ENCODE measurements around the gene KIAA0753. TPM values are rescaled to one million over a fixed set of nuclear protein-coding genes. Genes with fewer than 3 reads are reported as not detected.

Gene KIAA0753
- total and polyA plus RNA-seq, 7 experiments from 2014 or later, result 2.6 to 18.4 (median 13.3) TPM

DNA sequence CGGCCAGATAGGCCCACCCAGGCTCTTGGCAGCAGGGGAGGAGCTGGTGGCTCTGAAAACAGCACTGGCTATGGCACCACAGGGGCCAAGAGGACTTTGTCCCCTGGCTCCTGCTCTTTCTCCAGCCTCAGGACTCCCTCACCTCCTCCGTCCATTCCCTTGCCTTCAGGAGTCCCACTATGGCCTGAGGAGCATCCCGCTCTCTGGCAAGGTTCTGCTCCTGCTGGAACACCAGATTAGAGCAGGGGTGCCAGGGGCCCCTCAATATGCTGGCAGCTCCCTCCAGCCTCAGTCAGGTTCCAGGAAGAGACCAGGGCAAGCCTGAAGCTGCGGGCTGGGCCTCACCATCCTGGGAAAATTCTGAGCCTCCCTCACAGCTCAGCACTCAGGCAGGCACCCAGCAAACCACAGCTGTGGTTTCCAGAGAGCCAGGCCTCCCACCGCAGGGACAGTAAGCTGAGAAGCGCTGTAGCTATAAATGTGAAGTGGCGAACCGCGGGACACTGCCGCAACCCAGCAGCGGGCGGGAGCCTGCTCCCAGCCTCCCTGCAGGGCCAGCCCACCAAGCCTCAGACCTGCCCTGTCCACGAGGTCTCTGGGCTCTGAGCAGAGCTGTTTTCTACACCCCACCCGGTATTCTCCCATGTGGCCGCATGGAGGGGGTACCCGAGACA lies 36.8 kb upstream of the KIAA0753 start:
- Histone ChIP-seq H3K4me1 (ENCODE audit: control insufficient read depth in 2 of 2, insufficient read depth in 2 of 2, low read length in 2 of 2) (peaks cover 0 to 12% of the 10 kb centered on the region in 2 donors), H3K27ac (ENCODE audit: low read depth, low read length) (no peak overlapping the region), H3K27me3 (ENCODE audit: control insufficient read depth in 2 of 2, insufficient read depth in 2 of 2, low read length in 2 of 2) (peaks cover 0 to 2% of the 10 kb centered on the region in 2 donors), H3K9me3 (ENCODE audit: control insufficient read depth in 2 of 3, low read length in 3 of 3) (no peaks in the 10 kb centered on the region), H3K36me3 (ENCODE audit: control insufficient read depth in 2 of 3, insufficient read depth in 3 of 3, low read length in 3 of 3) (no peaks in the 10 kb centered on the region), H3K4me3 (ENCODE audit: low read length) (no peak overlapping the region)
- no peak for ATAC-seq
- Mint-ChIP-seq H3K27me3 (peaks cover 20 to 42% (median 32%) of the 10 kb centered on the region in 5 donors), H3K4me1 (peaks cover 3 to 12% (median 8%) of the 10 kb centered on the region in 7 donors), H3K9me3 (no peaks in the 10 kb centered on the region), H3K4me3 (no peak overlapping the region), H3K27ac (no peak overlapping the region), H3K36me3 (peaks cover 0 to 7% (median 3%) of the 10 kb centered on the region in 5 donors)
- ChIA-PET CTCF (interaction anchor here (1.2 kb wide), 1 partner anchor 14 kb away, joined by 3 read pairs; no protein-coding TSS in a partner anchor), POLR2A (no interaction called here)
- intact Hi-C loops (cut with micrococcal nuclease), result no loop called here
- no peak for DNase-seq

DNA sequence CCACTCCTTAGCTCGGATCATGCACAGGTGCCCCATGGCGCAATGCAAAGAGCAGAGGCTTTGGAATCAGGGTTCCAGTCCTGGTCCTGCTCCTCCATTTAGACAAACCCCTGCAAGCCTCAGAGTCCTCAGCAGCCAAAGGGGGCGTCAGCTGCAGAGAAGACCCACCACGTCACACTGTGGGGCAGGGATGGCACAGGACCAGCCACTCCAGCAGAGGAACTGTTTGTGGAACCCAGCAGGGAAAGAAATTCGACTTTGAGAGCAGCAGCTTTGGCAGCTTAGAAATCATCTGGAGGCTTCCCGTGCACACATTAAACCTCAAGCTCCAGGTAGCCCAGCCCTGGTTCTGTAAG lies 36.3 kb upstream of the KIAA0753 start:
- peaks cover 14 to 40% (median 27%) of the 10 kb centered on the region in 5 donors for H3K27me3 Mint-ChIP-seq
- H3K9me3 Mint-ChIP-seq, result no peaks in the 10 kb centered on the region
- intact Hi-C loops (cut with micrococcal nuclease), result no loop called here
- H3K4me1 Mint-ChIP-seq, result peaks cover 3 to 12% (median 8%) of the 10 kb centered on the region in 7 donors
- ATAC-seq (no peak), DNase-seq (no peak)
- Histone ChIP-seq H3K9me3 (ENCODE audit: control insufficient read depth in 2 of 3, low read length in 3 of 3) (no peaks in the 10 kb centered on the region), H3K4me3 (ENCODE audit: low read length) (no peak overlapping the region), H3K27me3 (ENCODE audit: control insufficient read depth in 2 of 2, insufficient read depth in 2 of 2, low read length in 2 of 2) (peaks cover 0 to 2% of the 10 kb centered on the region in 2 donors), H3K27ac (ENCODE audit: low read depth, low read length) (no peak overlapping the region), H3K4me1 (ENCODE audit: control insufficient read depth in 2 of 2, insufficient read depth in 2 of 2, low read length in 2 of 2) (peaks cover 0 to 12% of the 10 kb centered on the region in 2 donors), H3K36me3 (ENCODE audit: control insufficient read depth in 2 of 3, insufficient read depth in 3 of 3, low read length in 3 of 3) (no peaks in the 10 kb centered on the region)
- no peak overlapping the region for H3K27ac Mint-ChIP-seq
- ChIA-PET POLR2A (no interaction called here), CTCF (no interaction called here)
- H3K4me3 Mint-ChIP-seq, result no peak overlapping the region
- H3K36me3 Mint-ChIP-seq, result peaks cover 0 to 7% (median 0%) of the 10 kb centered on the region in 5 donors

DNA sequence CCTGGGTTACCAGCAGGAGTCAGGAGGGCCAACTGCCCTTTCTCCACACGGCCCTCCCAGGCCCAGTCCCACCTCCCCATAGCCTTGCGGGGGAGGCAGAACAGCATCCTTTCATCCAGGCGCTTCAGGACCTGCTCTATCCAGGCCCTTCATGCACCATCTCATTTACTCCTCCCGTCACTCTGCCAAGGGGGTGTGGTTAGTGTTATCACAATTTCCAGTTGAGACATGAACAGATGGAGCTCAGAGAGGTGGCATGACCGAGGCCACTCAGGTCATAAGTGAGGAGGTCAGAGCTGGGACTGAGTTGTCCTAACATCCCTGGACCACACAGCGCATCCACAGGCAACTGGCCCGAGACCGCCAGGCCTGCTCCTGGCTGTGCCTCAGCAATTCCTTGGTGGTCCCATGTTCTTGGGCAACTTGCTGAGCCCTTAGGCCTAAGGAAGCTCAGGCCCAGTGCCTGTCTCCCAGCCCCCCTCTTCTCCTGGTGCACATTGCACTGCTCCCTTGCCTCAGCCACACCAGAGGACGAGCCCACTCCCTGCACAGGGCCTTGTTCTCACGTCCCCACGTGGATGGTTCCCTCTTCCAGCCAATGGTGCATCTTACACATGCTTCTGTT lies 34.8 kb upstream of the KIAA0753 start:
- no peak overlapping the region for H3K4me3 Mint-ChIP-seq
- H3K4me1 ChIP-seq (ENCODE audit: control insufficient read depth in 2 of 2, insufficient read depth in 2 of 2, low read length in 2 of 2), result peaks cover 0 to 12% of the 10 kb centered on the region in 2 donors
- POLR2A ChIA-PET, result no interaction called here

DNA sequence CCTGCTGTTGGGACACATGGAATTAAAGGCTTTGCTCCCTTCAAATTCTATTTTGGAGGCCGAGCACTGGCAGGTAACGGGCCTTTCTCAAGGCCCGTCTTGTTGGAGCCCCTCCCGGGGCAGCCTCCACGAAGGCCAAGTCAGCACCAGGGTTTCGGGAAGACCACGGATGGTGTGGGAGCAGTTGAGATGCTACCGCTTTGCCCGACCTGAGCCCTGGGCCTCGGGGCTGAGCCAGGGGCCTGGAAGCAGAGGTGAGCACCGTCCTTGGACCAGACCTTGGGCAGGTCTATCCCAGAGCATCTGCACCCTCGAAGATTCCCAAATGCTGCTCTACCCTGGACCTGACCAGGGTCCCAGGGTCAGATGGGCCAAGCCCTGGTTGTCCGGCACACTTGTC lies 34.1 kb upstream of the KIAA0753 start:
- ChIA-PET CTCF (no interaction called here), POLR2A (no interaction called here)
- Mint-ChIP-seq H3K4me3 (no peak overlapping the region), H3K9me3 (no peaks in the 10 kb centered on the region), H3K4me1 (peaks cover 3 to 12% (median 8%) of the 10 kb centered on the region in 7 donors), H3K27me3 (peaks cover 6 to 29% (median 10%) of the 10 kb centered on the region in 5 donors), H3K36me3 (peaks cover 0 to 7% (median 0%) of the 10 kb centered on the region in 5 donors), H3K27ac (no peak overlapping the region)
- DNase-seq, result no peak
- Histone ChIP-seq H3K27me3 (ENCODE audit: control insufficient read depth in 2 of 2, insufficient read depth in 2 of 2, low read length in 2 of 2) (no peaks in the 10 kb centered on the region), H3K27ac (ENCODE audit: low read depth, low read length) (no peak overlapping the region), H3K4me3 (ENCODE audit: low read length) (no peak overlapping the region), H3K4me1 (ENCODE audit: control insufficient read depth in 2 of 2, insufficient read depth in 2 of 2, low read length in 2 of 2) (peaks cover 0 to 12% of the 10 kb centered on the region in 2 donors), H3K9me3 (ENCODE audit: control insufficient read depth in 2 of 3, low read length in 3 of 3) (no peaks in the 10 kb centered on the region), H3K36me3 (ENCODE audit: control insufficient read depth in 2 of 3, insufficient read depth in 3 of 3, low read length in 3 of 3) (no peaks in the 10 kb centered on the region)
- intact Hi-C loops (cut with micrococcal nuclease), result no loop called here
- no peak for ATAC-seq

More for the DNA sequence above, 34.8 kb upstream of the KIAA0753 start:
- H3K27ac Mint-ChIP-seq, result no peak overlapping the region
- no peak for DNase-seq
- CTCF ChIA-PET, result interaction anchor here (0.7 kb wide), 1 partner anchor 35 kb away, joined by 3 read pairs; the partner anchor contains the start of genes KIAA0753 and TXNDC17
- H3K36me3 ChIP-seq (ENCODE audit: control insufficient read depth in 2 of 3, insufficient read depth in 3 of 3, low read length in 3 of 3), result no peaks in the 10 kb centered on the region
- intact Hi-C loops (cut with micrococcal nuclease), result no loop called here
- H3K27ac ChIP-seq (ENCODE audit: low read depth, low read length), result no peak overlapping the region
- H3K4me1 Mint-ChIP-seq, result peaks cover 3 to 12% (median 8%) of the 10 kb centered on the region in 7 donors
- no peaks in the 10 kb centered on the region for H3K9me3 ChIP-seq (ENCODE audit: control insufficient read depth in 2 of 3, low read length in 3 of 3)
- ATAC-seq, result no peak
- no peaks in the 10 kb centered on the region for H3K9me3 Mint-ChIP-seq
- no peak overlapping the region for H3K4me3 ChIP-seq (ENCODE audit: low read length)
- peaks cover 0 to 7% (median 0%) of the 10 kb centered on the region in 5 donors for H3K36me3 Mint-ChIP-seq
- H3K27me3 Mint-ChIP-seq, result peaks cover 6 to 32% (median 15%) of the 10 kb centered on the region in 5 donors
- peaks cover 0 to 2% of the 10 kb centered on the region in 2 donors for H3K27me3 ChIP-seq (ENCODE audit: control insufficient read depth in 2 of 2, insufficient read depth in 2 of 2, low read length in 2 of 2)

DNA sequence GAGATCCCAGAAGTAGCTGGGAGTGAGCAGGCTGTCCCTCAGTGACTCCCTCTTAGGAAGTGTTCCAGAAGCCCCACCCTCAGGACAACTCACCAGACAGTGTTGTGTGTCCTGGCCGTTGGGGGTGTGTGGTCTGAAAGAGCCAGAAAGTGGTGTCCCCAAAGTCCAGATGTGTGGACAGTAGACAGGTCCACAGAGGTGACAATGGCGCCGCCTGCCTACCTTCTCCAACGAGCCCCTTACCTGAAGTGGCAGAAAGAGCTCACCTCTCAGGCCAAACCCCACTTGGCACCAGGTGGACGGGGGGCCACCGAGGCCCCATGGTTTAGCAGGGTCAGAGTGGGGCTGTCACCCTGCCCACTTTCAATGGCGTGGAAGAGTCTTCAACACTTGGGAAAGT lies 30.9 kb upstream of the KIAA0753 start:
- no peak overlapping the region for H3K4me3 Mint-ChIP-seq
- peaks cover 0 to 18% (median 13%) of the 10 kb centered on the region in 5 donors for H3K36me3 Mint-ChIP-seq
- ChIA-PET POLR2A (no interaction called here), CTCF (no interaction called here)
- H3K27ac ChIP-seq (ENCODE audit: low read depth, low read length), result no peak overlapping the region
- H3K4me3 ChIP-seq (ENCODE audit: low read length), result no peak overlapping the region
- H3K4me1 ChIP-seq (ENCODE audit: control insufficient read depth in 2 of 2, insufficient read depth in 2 of 2, low read length in 2 of 2), result no peaks in the 10 kb centered on the region
- ATAC-seq, result no peak
- peaks cover 0 to 4% (median 0%) of the 10 kb centered on the region in 3 experiments for H3K36me3 ChIP-seq (ENCODE audit: control insufficient read depth in 2 of 3, insufficient read depth in 3 of 3, low read length in 3 of 3)
- no peaks in the 10 kb centered on the region for H3K9me3 Mint-ChIP-seq
- peaks cover 0 to 8% (median 0%) of the 10 kb centered on the region in 5 donors for H3K27me3 Mint-ChIP-seq
- peaks cover 0 to 14% (median 0%) of the 10 kb centered on the region in 7 donors for H3K4me1 Mint-ChIP-seq
- intact Hi-C loops (cut with micrococcal nuclease), result no loop called here
- no peak overlapping the region for H3K27ac Mint-ChIP-seq
- H3K27me3 ChIP-seq (ENCODE audit: control insufficient read depth in 2 of 2, insufficient read depth in 2 of 2, low read length in 2 of 2), result no peaks in the 10 kb centered on the region
- no peak for DNase-seq
- H3K9me3 ChIP-seq (ENCODE audit: control insufficient read depth in 2 of 3, low read length in 3 of 3), result no peaks in the 10 kb centered on the region

DNA sequence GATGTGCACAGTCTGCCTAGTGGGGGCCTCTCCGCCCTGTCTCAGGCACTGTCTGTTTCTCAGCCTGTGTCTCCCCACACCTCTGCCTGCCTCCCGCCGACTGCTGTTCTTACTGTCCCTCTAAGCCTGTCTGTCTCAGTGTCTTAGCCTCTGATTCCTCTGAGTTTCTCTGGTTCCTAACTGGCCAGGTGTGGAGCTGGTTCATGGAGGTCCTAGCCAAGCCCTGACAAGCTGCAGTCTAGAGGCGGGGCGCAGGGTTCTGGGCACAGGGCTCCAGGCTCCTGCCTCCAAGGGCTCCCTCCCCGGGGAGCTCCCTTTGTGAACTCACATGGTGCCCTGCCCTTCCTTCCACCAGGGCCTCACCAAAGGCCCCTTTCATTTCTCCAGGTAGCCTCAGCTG lies 30.5 kb upstream of the KIAA0753 start:
- H3K27ac Mint-ChIP-seq, result no peak overlapping the region
- H3K4me3 Mint-ChIP-seq, result no peak overlapping the region
- H3K4me1 ChIP-seq (ENCODE audit: control insufficient read depth in 2 of 2, insufficient read depth in 2 of 2, low read length in 2 of 2), result no peaks in the 10 kb centered on the region
- no peak overlapping the region for H3K27ac ChIP-seq (ENCODE audit: low read depth, low read length)
- POLR2A ChIA-PET, result no interaction called here
- peaks cover 0 to 18% (median 13%) of the 10 kb centered on the region in 5 donors for H3K36me3 Mint-ChIP-seq
- peaks cover 0 to 16% (median 3%) of the 10 kb centered on the region in 7 donors for H3K4me1 Mint-ChIP-seq
- no peaks in the 10 kb centered on the region for H3K27me3 ChIP-seq (ENCODE audit: control insufficient read depth in 2 of 2, insufficient read depth in 2 of 2, low read length in 2 of 2)
- ATAC-seq (no peak), DNase-seq (no peak)
- H3K9me3 ChIP-seq (ENCODE audit: control insufficient read depth in 2 of 3, low read length in 3 of 3), result no peaks in the 10 kb centered on the region
- H3K4me3 ChIP-seq (ENCODE audit: low read length), result no peak overlapping the region
- peaks cover 0 to 8% (median 0%) of the 10 kb centered on the region in 5 donors for H3K27me3 Mint-ChIP-seq
- no peaks in the 10 kb centered on the region for H3K9me3 Mint-ChIP-seq
- intact Hi-C loops (cut with micrococcal nuclease), result no loop called here
- CTCF ChIA-PET, result no interaction called here
- H3K36me3 ChIP-seq (ENCODE audit: control insufficient read depth in 2 of 3, insufficient read depth in 3 of 3, low read length in 3 of 3), result peaks cover 0 to 4% (median 0%) of the 10 kb centered on the region in 3 experiments

All from naive thymus-derived CD4-positive, alpha-beta T cell (primary cell).